HepG2 (cell line): Measurements from ENCODE around the gene NUDT1. TPM values are rescaled to one million over a fixed set of nuclear protein-coding genes. Genes with fewer than 3 reads are reported as not detected.

ENCODE experiments used
- ARHGAP35 ChIP-seq: sonication (generic); formaldehyde crosslinking; IDR thresholded peaks from 2 replicates; pipeline ENCODE4 v1.9.0; 2022; ENCODE audit warnings: mild to moderate bottlenecking, inconsistent platforms, moderate library complexity, missing genetic modification reagents, borderline replicate concordance
- DNMT1 ChIP-seq: sonication (generic); formaldehyde crosslinking; IDR thresholded peaks from 2 replicates; pipeline ENCODE4 v1.5.1; 2020; ENCODE audit warnings: mild to moderate bottlenecking, missing genetic modification reagents
- FOXA1 ChIP-seq, 2 experiments: fragments of 450-650 bp in 1 of 2; sonication (generic) in 1 of 2; formaldehyde crosslinking in 1 of 2; IDR thresholded peaks; 2 replicates each; pipeline versions ENCODE4 v1.4.0 to v1.6.1; 2016 to 2020; ENCODE audit warnings: missing genetic modification reagents in 1 of 2
- FOXK2 ChIP-seq: fragments of 450-650 bp; IDR thresholded peaks from 2 replicates; pipeline ENCODE4 v1.6.1; 2016
- GATA4 ChIP-seq: sonication (generic); IDR thresholded peaks from 2 replicates; pipeline ENCODE4 v1.6.1; 2016; ENCODE audit warnings: antibody characterized with exemption, low read depth, borderline replicate concordance
- GMEB2 ChIP-seq: IDR thresholded peaks from 2 replicates; pipeline ENCODE4 v1.6.1; 2016; ENCODE audit warnings: missing biosample characterization, missing genetic modification reagents, low read depth
- GTF2F1 ChIP-seq: fragments of 150-350 bp; IDR thresholded peaks from 2 replicates; pipeline ENCODE4 v1.6.1; 2014; ENCODE audit warnings: low read length
- HCFC1 ChIP-seq: fragments of 150-350 bp; IDR thresholded peaks from 2 replicates; pipeline ENCODE4 v1.6.1; 2014; ENCODE audit warnings: low read depth, low read length
- HDAC1 ChIP-seq: sonication (generic); formaldehyde crosslinking; IDR thresholded peaks from 2 replicates; pipeline ENCODE4 v1.5.1; 2020; ENCODE audit warnings: mild to moderate bottlenecking, missing genetic modification reagents
- ISL2 ChIP-seq: sonication (generic); formaldehyde crosslinking; IDR thresholded peaks from 2 replicates; pipeline ENCODE4 v1.5.0; 2020; ENCODE audit warnings: missing genetic modification reagents
- KAT2B ChIP-seq: fragments of 150-350 bp; IDR thresholded peaks from 2 replicates; pipeline ENCODE4 v1.6.1; 2014; ENCODE audit warnings: low read depth, low read length, borderline replicate concordance
- KDM5A ChIP-seq: fragments of 200-600 bp; sonication (generic); IDR thresholded peaks from 2 replicates; pipeline ENCODE4 v1.7.0; 2018; ENCODE audit warnings: antibody characterized with exemption, mild to moderate bottlenecking, low read length, borderline replicate concordance
- LBX2 ChIP-seq: sonication (generic); formaldehyde crosslinking; IDR thresholded peaks from 2 replicates; pipeline ENCODE4 v1.5.0; 2020; ENCODE audit warnings: missing genetic modification reagents, mild to moderate bottlenecking, borderline replicate concordance
- MED1 ChIP-seq: sonication (generic); formaldehyde crosslinking; IDR thresholded peaks from 2 replicates; pipeline ENCODE4 v1.4.0; 2020; ENCODE audit warnings: missing genetic modification reagents
- PBX2 ChIP-seq: IDR thresholded peaks from 2 replicates; pipeline ENCODE4 v1.6.1; 2016; ENCODE audit warnings: control low read depth
- PCBP1 ChIP-seq: fragments of 200-400 bp; formaldehyde crosslinking; IDR thresholded peaks from 2 replicates; pipeline ENCODE4 v1.6.1; 2017; ENCODE audit warnings: mild to moderate bottlenecking, low read depth, low read length, borderline replicate concordance
- SMARCC2 ChIP-seq: fragments of 450-650 bp; IDR thresholded peaks from 2 replicates; pipeline ENCODE4 v1.6.1; 2017; ENCODE audit warnings: antibody characterized with exemption, mild to moderate bottlenecking
- ZEB1 ChIP-seq: IDR thresholded peaks from 2 replicates; pipeline ENCODE4 v1.6.1; 2012; ENCODE audit warnings: mild to moderate bottlenecking, low read depth, inconsistent platforms; ENCODE audit not compliant: insufficient replicate concordance
- ZFX ChIP-seq: sonication (generic); formaldehyde crosslinking; IDR thresholded peaks from 2 replicates; pipeline ENCODE4 v1.4.0; 2020; ENCODE audit warnings: mild to moderate bottlenecking, low read depth, missing genetic modification reagents, moderate library complexity
- ZKSCAN1 ChIP-seq: fragments of 150-350 bp; IDR thresholded peaks from 2 replicates; pipeline ENCODE4 v1.6.1; 2014; ENCODE audit warnings: low read length
- ZMAT5 ChIP-seq: sonication (generic); formaldehyde crosslinking; IDR thresholded peaks from 2 replicates; pipeline ENCODE4 v1.5.0; 2020; ENCODE audit warnings: mild to moderate bottlenecking, low read depth, missing genetic modification reagents, borderline replicate concordance
- ZNF143 ChIP-seq: sonication (generic); formaldehyde crosslinking; IDR thresholded peaks from 2 replicates; pipeline ENCODE4 v1.4.0; 2020; ENCODE audit warnings: missing genetic modification reagents
- ZNF33B ChIP-seq: sonication (generic); formaldehyde crosslinking; IDR thresholded peaks from 2 replicates; pipeline ENCODE4 v1.5.1; 2020; ENCODE audit warnings: mild to moderate bottlenecking, missing genetic modification reagents
- ZNF383 ChIP-seq: sonication (generic); formaldehyde crosslinking; IDR thresholded peaks from 2 replicates; pipeline ENCODE4 v1.4.0; 2020; ENCODE audit warnings: missing genetic modification reagents, mild to moderate bottlenecking, borderline replicate concordance
- ZNF441 ChIP-seq: sonication (generic); formaldehyde crosslinking; IDR thresholded peaks from 2 replicates; pipeline ENCODE4 v1.7.0; 2021; ENCODE audit warnings: missing genetic modification reagents, borderline replicate concordance
- ZSCAN21 ChIP-seq: sonication (generic); formaldehyde crosslinking; IDR thresholded peaks from 2 replicates; pipeline ENCODE4 v1.8.0; 2022; ENCODE audit warnings: mild to moderate bottlenecking, missing genetic modification reagents, moderate library complexity, borderline replicate concordance
- polyA plus RNA-seq, 8 experiments: library from polyadenylated mRNA; depleted of rRNA in 3 of 8; stranded (reverse) in 7 of 8; unstranded in 1 of 8; fragments of >200 nt; fragmentation: Illumina TruSeq in 4 of 8; extraction: Trizol in 4 of 8; gene quantifications; 2 replicates each; pipeline versions ENCODE4 v1.2.1 to v1.2.3, GENCODE V29; 2011 to 2016; ENCODE audit warnings: low read depth in 4 of 8, missing spikeins in 1 of 8, mixed read lengths in 1 of 8; ENCODE audit not compliant: insufficient read depth in 1 of 8
- total RNA-seq, 5 experiments: library from RNA; depleted of rRNA; stranded (reverse); fragments of >200 nt; fragmentation: Illumina TruSeq; extraction: Trizol; gene quantifications; 2 replicates each; pipeline ENCODE4 v1.2.3, GENCODE V29; 2016; ENCODE audit warnings: low read depth in 1 of 5

Gene NUDT1
- total and polyA plus RNA-seq, 2 of the 13 experiments (the other 11 are each of a cell fraction or from before 2014, with no cell fraction given), result 9.1 to 26.8 TPM

GRCh38 chr7:2241580-2242540 lies at the start of gene NUDT1, which contains the start of gene MRM2 (continued):
- peak; percentile 21; the same call in 1 of the 2 replicates for TF ChIP-seq GMEB2 (CRISPR knock-in tag)
- peak; percentile 87; the same call in 1 of the 2 replicates for TF ChIP-seq DNMT1
- TF ChIP-seq GTF2F1, result no peak
- peak; percentile 67; the same call in 1 of the 2 replicates for TF ChIP-seq GATA4
- TF ChIP-seq ZMAT5 (CRISPR knock-in tag), result no peak
- TF ChIP-seq ISL2 (CRISPR knock-in tag), result peak; percentile 18; the same call in 1 of the 2 replicates
- peak; percentile 44 for TF ChIP-seq MED1 (CRISPR knock-in tag)
- TF ChIP-seq KAT2B, result no peak
- no peak for TF ChIP-seq ZNF383 (CRISPR knock-in tag)
- peak; percentile 87 for TF ChIP-seq ZNF441 (CRISPR knock-in tag)
- TF ChIP-seq ZEB1, result no peak
- no peak for TF ChIP-seq FOXA1 (IDR thresholded peaks at IDR 0.05)
- 0 out of 2 replicates have a peak, but pooled peaks have one; percentile 20 for TF ChIP-seq FOXA1 (CRISPR knock-in tag; IDR thresholded peaks at IDR 0.05)
- no peak for TF ChIP-seq FOXK2
- peak; percentile 86; the same call in 1 of the 2 replicates for TF ChIP-seq ZNF33B (CRISPR knock-in tag)
- TF ChIP-seq PBX2, result no peak
- TF ChIP-seq SMARCC2, result no peak
- peak; percentile 49 for TF ChIP-seq HCFC1
- TF ChIP-seq PCBP1, result peak; percentile 79; the same call in 1 of the 2 replicates
- TF ChIP-seq ZNF143 (CRISPR knock-in tag), result peak; percentile 36; the same call in 1 of the 2 replicates
- no peak for TF ChIP-seq ZKSCAN1
- peak; percentile 91 for TF ChIP-seq ZFX (CRISPR knock-in tag)
- peak; percentile 77 for TF ChIP-seq ZSCAN21 (CRISPR knock-in tag)
- peak; percentile 49; the same call in 1 of the 2 replicates for TF ChIP-seq ARHGAP35
- peak; percentile 93 for TF ChIP-seq KDM5A
- TF ChIP-seq LBX2 (CRISPR knock-in tag), result no peak
- TF ChIP-seq HDAC1 (CRISPR knock-in tag), result peak; percentile 99
